PC-9 (cell line): Measurements from ENCODE around the gene TMEM167A. TPM values are rescaled to one million over a fixed set of nuclear protein-coding genes. Genes with fewer than 3 reads are reported as not detected.

ENCODE experiments used
- BruUV-seq: library from RNA; stranded (reverse); fragments of 400-500 nt; replicated peaks from 2 replicates; lab custom pipeline; 2021; lab: Mats Ljungman, UMichigan
- CTCF ChIA-PET: fragments of 300-600 bp; sonication (Branson Sonifier 250); formaldehyde crosslinking; loops from one replicate; lab custom pipeline; 2022; ENCODE audit warnings: antibody characterized with exemption; lab: Charles Lee
- POLR2A ChIA-PET: fragments of 300-600 bp; sonication (Branson Sonifier 250); formaldehyde crosslinking; loops from one replicate; lab custom pipeline; 2022; ENCODE audit warnings: antibody characterized with exemption; ENCODE audit not compliant: unreplicated experiment; lab: Charles Lee
- DNase-seq, 2 experiments: peaks; one replicate each; pipeline versions ENCODE4 v3.0.0 to v3.0.0-alpha.2; 2015 to 2022; ENCODE audit warnings: mixed read lengths in 1 of 2
- H2AFZ ChIP-seq: fragments of 200-600 bp; sonication (generic); 2 replicates; pipeline ENCODE4 v1.8.1; 2017; ENCODE audit warnings: antibody characterized with exemption
- H3F3A ChIP-seq: fragments of 200-600 bp; sonication (generic); 2 replicates; pipeline ENCODE4 v1.8.1; 2017; ENCODE audit warnings: antibody characterized with exemption, mild to moderate bottlenecking, low read depth; ENCODE audit not compliant: insufficient read depth
- H3K27ac ChIP-seq: fragments of 200-600 bp; sonication (generic); 2 replicates; pipeline ENCODE4 v1.6.1; 2016; ENCODE audit warnings: mixed run types
- H3K27me3 ChIP-seq: fragments of 200-600 bp; sonication (generic); 2 replicates; pipeline ENCODE4 v1.6.1; 2016; ENCODE audit warnings: low read depth, mixed run types; ENCODE audit not compliant: insufficient read depth
- H3K36me3 ChIP-seq: fragments of 200-600 bp; sonication (generic); 2 replicates; pipeline ENCODE4 v1.6.1; 2016; ENCODE audit warnings: low read depth, mixed run types
- H3K4me1 ChIP-seq: fragments of 200-600 bp; sonication (generic); replicated peaks from 2 replicates; pipeline ENCODE4 v1.6.1; 2016; ENCODE audit warnings: mixed run types; ENCODE audit not compliant: insufficient read depth
- H3K4me2 ChIP-seq: fragments of 200-600 bp; sonication (generic); 2 replicates; pipeline ENCODE4 v1.6.1; 2017; ENCODE audit warnings: mixed run types
- H3K4me3 ChIP-seq: fragments of 200-600 bp; sonication (generic); 2 replicates; pipeline ENCODE4 v1.6.1; 2016; ENCODE audit warnings: mixed run types
- H3K79me2 ChIP-seq: fragments of 200-600 bp; sonication (generic); 2 replicates; pipeline ENCODE4 v1.6.1; 2017; ENCODE audit warnings: low read depth, mixed run types
- H3K9me2 ChIP-seq: fragments of 200-600 bp; sonication (generic); 2 replicates; pipeline ENCODE4 v1.8.1; 2017; ENCODE audit warnings: mild to moderate bottlenecking; ENCODE audit not compliant: insufficient read depth
- H3K9me3 ChIP-seq: fragments of 200-600 bp; sonication (generic); 2 replicates; pipeline ENCODE4 v1.8.1; 2016; ENCODE audit warnings: low read depth; ENCODE audit not compliant: insufficient read depth
- H4K20me1 ChIP-seq: fragments of 200-600 bp; sonication (generic); 2 replicates; pipeline ENCODE4 v1.8.1; 2017; ENCODE audit not compliant: insufficient read depth
- CTCF ChIP-seq: fragments of 200-600 bp; sonication (generic); conservative IDR thresholded peaks from 2 replicates; pipeline ENCODE4 v1.6.1; 2017; ENCODE audit warnings: mixed run types, antibody characterized with exemption, mild to moderate bottlenecking, moderate library complexity
- EZH2 ChIP-seq: fragments of 200-600 bp; sonication (generic); IDR thresholded peaks from 2 replicates; pipeline ENCODE4 v1.8.0; 2017; ENCODE audit warnings: antibody characterized with exemption, low read depth
- intact Hi-C: fragments of 100-400 bp; cut with micrococcal nuclease; formaldehyde crosslinking; loops from one replicate; pipeline ENCODE4 v1.10.0; 2022; ENCODE audit not compliant: unreplicated experiment
- total RNA-seq: library from RNA; stranded (reverse); gene quantifications from 2 replicates; pipeline ENCODE4 v1.2.3, GENCODE V29; 2021

Gene TMEM167A
- total RNA-seq, 1 experiment from 2014 or later = 82.7 TPM

GRCh38 chr5:83096660-83097339, 19.6 kb upstream of the TMEM167A start:
- intact Hi-C loops = loop anchor here (10.0 kb wide), 1 partner anchor 468 kb away; no protein-coding TSS in a partner anchor
- no peak overlapping the region for H3K27ac ChIP-seq

GRCh38 chr5:83095957-83096539, 18.9 kb upstream of the TMEM167A start:
- Histone ChIP-seq H3K27ac (no peak overlapping the region), H3K9me3 (0 out of 2 replicates have a peak, but pooled peaks cover 10% of the 10 kb centered on the region), H3K36me3 (no peaks in the 10 kb centered on the region), H3F3A (0 out of 2 replicates have a peak, but pooled peaks cover 7% of the 10 kb centered on the region), H3K4me1 (peaks cover 28% of the 10 kb centered on the region), H3K4me3 (no peak overlapping the region), H4K20me1 (no peaks in the 10 kb centered on the region), H3K9me2 (no peaks in the 10 kb centered on the region), H3K4me2 (no peak overlapping the region), H3K27me3 (no peaks in the 10 kb centered on the region), H3K79me2 (no peaks in the 10 kb centered on the region), H2AFZ (no peak overlapping the region)
- CTCF ChIA-PET = no interaction called here
- TF ChIP-seq EZH2 = no peak
- TF ChIP-seq CTCF = no peak
- DNase-seq = peak; percentile 42 to 58
- intact Hi-C loops = loop anchor here (10.0 kb wide), 1 partner anchor 469 kb away; no protein-coding TSS in a partner anchor
- POLR2A ChIA-PET = no interaction called here
- TSS peak; percentile 42 for BruUV-seq

More at GRCh38 chr5:83096660-83097339, 19.6 kb upstream of the TMEM167A start:
- Histone ChIP-seq H3K4me2 (no peak overlapping the region), H3K9me2 (no peaks in the 10 kb centered on the region), H3K4me3 (no peak overlapping the region), H3K36me3 (no peaks in the 10 kb centered on the region), H2AFZ (no peak overlapping the region), H4K20me1 (no peaks in the 10 kb centered on the region), H3F3A (0 out of 2 replicates have a peak, but pooled peaks cover 7% of the 10 kb centered on the region), H3K79me2 (no peaks in the 10 kb centered on the region), H3K27me3 (no peaks in the 10 kb centered on the region), H3K9me3 (0 out of 2 replicates have a peak, but pooled peaks cover 10% of the 10 kb centered on the region), H3K4me1 (peaks cover 28% of the 10 kb centered on the region)
- CTCF ChIA-PET = no interaction called here
- no peak for TF ChIP-seq CTCF
- TF ChIP-seq EZH2 = no peak
- DNase-seq = no peak
- no TSS peak for BruUV-seq
- POLR2A ChIA-PET = no interaction called here

GRCh38 chr5:83095163-83095956, 18.2 kb upstream of the TMEM167A start:
- 0 out of 2 replicates have a peak, but pooled peaks cover 7% of the 10 kb centered on the region for H3F3A ChIP-seq
- ChIA-PET POLR2A (no interaction called here), CTCF (no interaction called here)
- H2AFZ ChIP-seq = no peak overlapping the region
- intact Hi-C loops = loop anchor here (10.0 kb wide), 1 partner anchor 469 kb away; no protein-coding TSS in a partner anchor
- H3K4me2 ChIP-seq = no peak overlapping the region
- peaks cover 28% of the 10 kb centered on the region for H3K4me1 ChIP-seq
- no peaks in the 10 kb centered on the region for H3K27me3 ChIP-seq
- H4K20me1 ChIP-seq = no peaks in the 10 kb centered on the region
- no peak for DNase-seq
- H3K9me2 ChIP-seq = no peaks in the 10 kb centered on the region
- H3K27ac ChIP-seq = no peak overlapping the region
- BruUV-seq = no TSS peak
- no peaks in the 10 kb centered on the region for H3K36me3 ChIP-seq
- H3K79me2 ChIP-seq = no peaks in the 10 kb centered on the region
- 0 out of 2 replicates have a peak, but pooled peaks cover 10% of the 10 kb centered on the region for H3K9me3 ChIP-seq
- TF ChIP-seq EZH2 (no peak), CTCF (no peak)
- H3K4me3 ChIP-seq = no peak overlapping the region
